HepG2 (cell line): ENCODE data around the gene MRPL58. TPM values are rescaled to one million over a fixed set of nuclear protein-coding genes. Genes with fewer than 3 reads are reported as not detected.

Experiments
- CBFB ChIP-seq: sonication (generic); formaldehyde crosslinking; IDR thresholded peaks from 2 replicates; pipeline ENCODE4 v1.4.0; 2020; ENCODE audit warnings: missing genetic modification reagents
- JDP2 ChIP-seq: sonication (generic); formaldehyde crosslinking; IDR thresholded peaks from 2 replicates; pipeline ENCODE4 v1.8.1; 2022; ENCODE audit warnings: missing genetic modification reagents, borderline replicate concordance
- KDM4B ChIP-seq: sonication (generic); formaldehyde crosslinking; IDR thresholded peaks from 2 replicates; pipeline ENCODE4 v1.4.0; 2020; ENCODE audit warnings: missing genetic modification reagents
- KLF13 ChIP-seq: sonication (generic); formaldehyde crosslinking; IDR thresholded peaks from 2 replicates; pipeline ENCODE4 v1.4.0; 2020; ENCODE audit warnings: mild to moderate bottlenecking, missing genetic modification reagents
- KLF16 ChIP-seq, 2 experiments: sonication (generic) in 1 of 2; formaldehyde crosslinking in 1 of 2; IDR thresholded peaks; 2 replicates each; pipeline versions ENCODE4 v1.6.1 to v1.8.0; 2016 to 2023; ENCODE audit warnings: missing genetic modification reagents in 2 of 2, missing compliant biosample characterization in 1 of 2
- NCOA5 ChIP-seq: sonication (generic); formaldehyde crosslinking; IDR thresholded peaks from 2 replicates; pipeline ENCODE4 v1.4.0; 2020; ENCODE audit warnings: missing genetic modification reagents
- NFRKB ChIP-seq: fragments of 450-650 bp; IDR thresholded peaks from 2 replicates; pipeline ENCODE4 v1.6.1; 2017
- PHF5A ChIP-seq: IDR thresholded peaks from one replicate; pipeline ENCODE4 v1.6.1; 2018; ENCODE audit warnings: low read depth, missing genetic modification reagents; ENCODE audit not compliant: unreplicated experiment
- PRMT3 ChIP-seq: sonication (generic); formaldehyde crosslinking; IDR thresholded peaks from 2 replicates; pipeline ENCODE4 v1.8.1; 2022; ENCODE audit warnings: low read depth, mild to moderate bottlenecking, moderate library complexity, missing genetic modification reagents, borderline replicate concordance
- PRPF4 ChIP-seq: fragments of 200-400 bp; formaldehyde crosslinking; IDR thresholded peaks from 2 replicates; pipeline ENCODE4 v1.6.1; 2016; ENCODE audit warnings: low read length, low read depth; ENCODE audit not compliant: poor library complexity, severe bottlenecking
- RXRA ChIP-seq: sonication (generic); formaldehyde crosslinking; IDR thresholded peaks from 2 replicates; pipeline ENCODE4 v1.5.1; 2020; ENCODE audit warnings: missing genetic modification reagents
- TEAD2 ChIP-seq: sonication (generic); formaldehyde crosslinking; IDR thresholded peaks from 2 replicates; pipeline ENCODE4 v1.9.0; 2021; ENCODE audit warnings: missing genetic modification reagents
- ZNF121 ChIP-seq: sonication (generic); formaldehyde crosslinking; IDR thresholded peaks from 2 replicates; pipeline ENCODE4 v1.5.0; 2020; ENCODE audit warnings: mild to moderate bottlenecking, missing genetic modification reagents
- ZNF225 ChIP-seq: sonication (generic); formaldehyde crosslinking; IDR thresholded peaks from 2 replicates; pipeline ENCODE4 v1.4.0; 2020; ENCODE audit warnings: mild to moderate bottlenecking, missing genetic modification reagents
- ZNF296 ChIP-seq: sonication (generic); formaldehyde crosslinking; conservative IDR thresholded peaks from 2 replicates; pipeline ENCODE4 v1.5.0; 2020; ENCODE audit warnings: mild to moderate bottlenecking, missing genetic modification reagents
- ZNF335 ChIP-seq: sonication (generic); formaldehyde crosslinking; IDR thresholded peaks from 2 replicates; pipeline ENCODE4 v1.4.0; 2020; ENCODE audit warnings: missing genetic modification reagents
- ZNF672 ChIP-seq: sonication (generic); formaldehyde crosslinking; IDR thresholded peaks from 2 replicates; pipeline ENCODE4 v1.8.1; 2022; ENCODE audit warnings: missing genetic modification reagents
- ZSCAN12 ChIP-seq: sonication (generic); formaldehyde crosslinking; IDR thresholded peaks from 2 replicates; pipeline ENCODE4 v1.9.0; 2021; ENCODE audit warnings: mild to moderate bottlenecking, missing genetic modification reagents
- polyA plus RNA-seq, 8 experiments: library from polyadenylated mRNA; depleted of rRNA in 3 of 8; stranded (reverse) in 7 of 8; unstranded in 1 of 8; fragments of >200 nt; fragmentation: Illumina TruSeq in 4 of 8; extraction: Trizol in 4 of 8; gene quantifications; 2 replicates each; pipeline versions ENCODE4 v1.2.1 to v1.2.3, GENCODE V29; 2011 to 2016; ENCODE audit warnings: low read depth in 4 of 8, missing spikeins in 1 of 8, mixed read lengths in 1 of 8; ENCODE audit not compliant: insufficient read depth in 1 of 8
- total RNA-seq, 5 experiments: library from RNA; depleted of rRNA; stranded (reverse); fragments of >200 nt; fragmentation: Illumina TruSeq; extraction: Trizol; gene quantifications; 2 replicates each; pipeline ENCODE4 v1.2.3, GENCODE V29; 2016; ENCODE audit warnings: low read depth in 1 of 5
- TF ChIP-seq, protein P1 (sequence below): sonication (generic); formaldehyde crosslinking; IDR thresholded peaks from 2 replicates; pipeline ENCODE4 v1.4.0; 2020; ENCODE audit warnings: mild to moderate bottlenecking, missing genetic modification reagents
- TF ChIP-seq, protein P2 (sequence below): sonication (generic); formaldehyde crosslinking; IDR thresholded peaks from 2 replicates; pipeline ENCODE4 v1.5.1; 2020; ENCODE audit warnings: mild to moderate bottlenecking, missing genetic modification reagents
- TF ChIP-seq, protein P3 (sequence below): sonication (generic); formaldehyde crosslinking; IDR thresholded peaks from 2 replicates; pipeline ENCODE4 v1.4.0; 2020; ENCODE audit warnings: missing genetic modification reagents, mild to moderate bottlenecking, borderline replicate concordance

MRPL58 gene
- total and polyA plus RNA-seq, 2 of the 13 experiments (the other 11 are each of a cell fraction or from before 2014, with no cell fraction given) = 44.9 to 68.9 TPM

DNA sequence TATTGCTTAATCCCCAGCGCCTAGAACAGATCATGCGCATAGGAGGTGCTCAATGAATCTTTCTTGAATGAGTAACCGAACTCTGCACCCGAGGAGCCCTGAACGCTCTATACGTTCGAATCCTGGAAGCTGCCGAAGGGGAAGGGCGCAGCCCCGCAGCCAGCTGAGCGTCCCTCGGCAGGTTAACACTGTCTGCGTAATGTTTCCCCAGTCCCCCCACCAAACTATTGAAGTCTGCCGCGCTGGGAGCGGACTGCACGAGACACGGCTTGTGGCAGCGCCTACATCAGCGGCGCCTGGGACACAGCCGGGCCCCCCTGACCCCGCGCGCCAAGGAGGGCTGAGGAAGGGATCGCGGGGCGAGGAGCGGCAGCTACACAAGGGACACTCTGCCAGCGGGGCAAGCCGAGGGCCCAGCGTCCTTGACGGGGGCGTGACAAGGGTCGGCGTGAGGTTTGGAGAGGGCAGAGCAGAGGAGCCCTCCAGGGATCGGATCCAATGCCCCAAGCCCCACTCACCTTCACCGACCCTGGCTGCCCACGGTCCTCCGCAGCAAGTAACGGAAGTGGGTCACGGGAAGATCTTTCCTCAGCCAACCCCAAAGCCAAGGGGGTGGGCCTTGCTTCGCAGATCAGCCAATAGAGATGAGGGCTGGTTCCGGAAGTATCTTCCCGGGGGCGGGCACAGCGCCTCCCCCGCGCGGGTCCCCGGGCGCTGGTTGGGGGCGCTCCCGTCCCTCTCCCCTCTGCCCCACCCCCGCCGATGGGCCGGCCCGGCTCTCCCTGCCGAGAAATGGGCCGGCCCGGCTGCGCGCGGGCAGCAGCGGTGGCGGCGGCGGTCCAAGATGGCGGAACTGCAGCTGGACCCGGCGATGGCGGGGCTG lies 34.2 kb downstream of the MRPL58 start, which contains the start of the genes ATP5PD and KCTD2 (continued):
- TF ChIP-seq, protein P1, sequence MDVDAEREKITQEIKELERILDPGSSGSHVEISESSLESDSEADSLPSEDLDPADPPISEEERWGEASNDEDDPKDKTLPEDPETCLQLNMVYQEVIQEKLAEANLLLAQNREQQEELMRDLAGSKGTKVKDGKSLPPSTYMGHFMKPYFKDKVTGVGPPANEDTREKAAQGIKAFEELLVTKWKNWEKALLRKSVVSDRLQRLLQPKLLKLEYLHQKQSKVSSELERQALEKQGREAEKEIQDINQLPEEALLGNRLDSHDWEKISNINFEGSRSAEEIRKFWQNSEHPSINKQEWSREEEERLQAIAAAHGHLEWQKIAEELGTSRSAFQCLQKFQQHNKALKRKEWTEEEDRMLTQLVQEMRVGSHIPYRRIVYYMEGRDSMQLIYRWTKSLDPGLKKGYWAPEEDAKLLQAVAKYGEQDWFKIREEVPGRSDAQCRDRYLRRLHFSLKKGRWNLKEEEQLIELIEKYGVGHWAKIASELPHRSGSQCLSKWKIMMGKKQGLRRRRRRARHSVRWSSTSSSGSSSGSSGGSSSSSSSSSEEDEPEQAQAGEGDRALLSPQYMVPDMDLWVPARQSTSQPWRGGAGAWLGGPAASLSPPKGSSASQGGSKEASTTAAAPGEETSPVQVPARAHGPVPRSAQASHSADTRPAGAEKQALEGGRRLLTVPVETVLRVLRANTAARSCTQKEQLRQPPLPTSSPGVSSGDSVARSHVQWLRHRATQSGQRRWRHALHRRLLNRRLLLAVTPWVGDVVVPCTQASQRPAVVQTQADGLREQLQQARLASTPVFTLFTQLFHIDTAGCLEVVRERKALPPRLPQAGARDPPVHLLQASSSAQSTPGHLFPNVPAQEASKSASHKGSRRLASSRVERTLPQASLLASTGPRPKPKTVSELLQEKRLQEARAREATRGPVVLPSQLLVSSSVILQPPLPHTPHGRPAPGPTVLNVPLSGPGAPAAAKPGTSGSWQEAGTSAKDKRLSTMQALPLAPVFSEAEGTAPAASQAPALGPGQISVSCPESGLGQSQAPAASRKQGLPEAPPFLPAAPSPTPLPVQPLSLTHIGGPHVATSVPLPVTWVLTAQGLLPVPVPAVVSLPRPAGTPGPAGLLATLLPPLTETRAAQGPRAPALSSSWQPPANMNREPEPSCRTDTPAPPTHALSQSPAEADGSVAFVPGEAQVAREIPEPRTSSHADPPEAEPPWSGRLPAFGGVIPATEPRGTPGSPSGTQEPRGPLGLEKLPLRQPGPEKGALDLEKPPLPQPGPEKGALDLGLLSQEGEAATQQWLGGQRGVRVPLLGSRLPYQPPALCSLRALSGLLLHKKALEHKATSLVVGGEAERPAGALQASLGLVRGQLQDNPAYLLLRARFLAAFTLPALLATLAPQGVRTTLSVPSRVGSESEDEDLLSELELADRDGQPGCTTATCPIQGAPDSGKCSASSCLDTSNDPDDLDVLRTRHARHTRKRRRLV (CRISPR knock-in tag) = peak; percentile 28; the same call in 1 of the 2 replicates
- TF ChIP-seq PRMT3 (CRISPR knock-in tag) = no peak
- no peak for TF ChIP-seq TEAD2 (CRISPR knock-in tag)
- TF ChIP-seq ZNF335 (CRISPR knock-in tag) = peak; percentile 48; the same call in 1 of the 2 replicates
- TF ChIP-seq KDM4B = peak; percentile 50; the same call in 1 of the 2 replicates
- TF ChIP-seq KLF13 (CRISPR knock-in tag) = peak; percentile 50; the same call in 1 of the 2 replicates
- peak; percentile 57; the same call in 1 of the 2 replicates for TF ChIP-seq ZNF296
- TF ChIP-seq NCOA5 (CRISPR knock-in tag) = no peak
- TF ChIP-seq JDP2 = no peak; the same call in 1 of the 2 replicates
- TF ChIP-seq ZNF225 (CRISPR knock-in tag) = no peak; the same call in 1 of the 2 replicates
- no peak for TF ChIP-seq PHF5A (CRISPR knock-in tag)
- no peak for TF ChIP-seq ZSCAN12 (CRISPR knock-in tag)
- peak; percentile 89 for TF ChIP-seq RXRA (CRISPR knock-in tag)
- peak; percentile 70 for TF ChIP-seq CBFB (CRISPR knock-in tag)
- TF ChIP-seq KLF16 (CRISPR knock-in tag; IDR thresholded peaks at IDR 0.05) = peak in 1 of 2 experiments; percentile 76; a peak in 2 of 4 replicates
- TF ChIP-seq ZNF121 = 0 out of 2 replicates have a peak, but pooled peaks have one; percentile 29
- TF ChIP-seq, protein P2, sequence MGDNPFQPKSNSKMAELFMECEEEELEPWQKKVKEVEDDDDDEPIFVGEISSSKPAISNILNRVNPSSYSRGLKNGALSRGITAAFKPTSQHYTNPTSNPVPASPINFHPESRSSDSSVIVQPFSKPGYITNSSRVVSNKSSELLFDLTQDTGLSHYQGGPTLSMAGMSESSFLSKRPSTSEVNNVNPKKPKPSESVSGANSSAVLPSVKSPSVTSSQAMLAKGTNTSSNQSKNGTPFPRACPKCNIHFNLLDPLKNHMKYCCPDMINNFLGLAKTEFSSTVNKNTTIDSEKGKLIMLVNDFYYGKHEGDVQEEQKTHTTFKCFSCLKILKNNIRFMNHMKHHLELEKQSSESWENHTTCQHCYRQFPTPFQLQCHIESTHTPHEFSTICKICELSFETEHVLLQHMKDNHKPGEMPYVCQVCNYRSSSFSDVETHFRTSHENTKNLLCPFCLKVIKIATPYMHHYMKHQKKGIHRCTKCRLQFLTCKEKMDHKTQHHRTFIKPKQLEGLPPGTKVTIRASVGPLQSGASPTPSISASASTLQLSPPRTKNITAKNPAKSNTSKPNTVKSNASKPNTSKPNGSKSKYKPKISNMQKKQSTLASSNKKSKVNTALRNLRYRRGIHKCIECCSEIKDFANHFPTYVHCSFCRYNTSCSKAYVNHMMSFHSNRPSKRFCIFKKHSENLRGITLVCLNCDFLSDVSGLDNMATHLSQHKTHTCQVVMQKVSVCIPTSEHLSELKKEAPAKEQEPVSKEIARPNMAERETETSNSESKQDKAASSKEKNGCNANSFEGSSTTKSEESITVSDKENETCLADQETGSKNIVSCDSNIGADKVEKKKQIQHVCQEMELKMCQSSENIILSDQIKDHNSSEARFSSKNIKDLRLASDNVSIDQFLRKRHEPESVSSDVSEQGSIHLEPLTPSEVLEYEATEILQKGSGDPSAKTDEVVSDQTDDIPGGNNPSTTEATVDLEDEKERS (CRISPR knock-in tag) = no peak
- TF ChIP-seq, protein P3, sequence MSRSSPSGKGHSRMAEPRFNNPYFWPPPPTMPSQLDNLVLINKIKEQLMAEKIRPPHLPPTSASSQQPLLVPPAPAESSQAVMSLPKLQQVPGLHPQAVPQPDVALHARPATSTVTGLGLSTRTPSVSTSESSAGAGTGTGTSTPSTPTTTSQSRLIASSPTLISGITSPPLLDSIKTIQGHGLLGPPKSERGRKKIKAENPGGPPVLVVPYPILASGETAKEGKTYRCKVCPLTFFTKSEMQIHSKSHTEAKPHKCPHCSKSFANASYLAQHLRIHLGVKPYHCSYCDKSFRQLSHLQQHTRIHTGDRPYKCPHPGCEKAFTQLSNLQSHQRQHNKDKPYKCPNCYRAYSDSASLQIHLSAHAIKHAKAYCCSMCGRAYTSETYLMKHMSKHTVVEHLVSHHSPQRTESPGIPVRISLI = peak; percentile 35; the same call in 1 of the 2 replicates
- no peak for TF ChIP-seq ZNF672 (CRISPR knock-in tag)
- TF ChIP-seq NFRKB = no peak
- TF ChIP-seq PRPF4 = no peak
